Loucy (cell line): Measurements from ENCODE around the gene MEIS1.

Source experiments
- EZH2phosphoT487 ChIP-seq: fragments of 200-600 bp; IDR thresholded peaks from 2 replicates; pipeline ENCODE4 v1.6.1; 2018; ENCODE audit warnings: antibody characterized with exemption, mild to moderate bottlenecking, moderate library complexity, borderline replicate concordance
- TF ChIP-seq, protein P1 (sequence below): fragments of 200-600 bp; sonication (generic); conservative IDR thresholded peaks from 2 replicates; pipeline ENCODE4 v1.5.1; 2014; ENCODE audit warnings: mild to moderate bottlenecking, antibody characterized with exemption, low read length

GRCh38 chr2:66601624-66602023, 166.7 kb downstream of the MEIS1 start:
- TF ChIP-seq, protein P1, sequence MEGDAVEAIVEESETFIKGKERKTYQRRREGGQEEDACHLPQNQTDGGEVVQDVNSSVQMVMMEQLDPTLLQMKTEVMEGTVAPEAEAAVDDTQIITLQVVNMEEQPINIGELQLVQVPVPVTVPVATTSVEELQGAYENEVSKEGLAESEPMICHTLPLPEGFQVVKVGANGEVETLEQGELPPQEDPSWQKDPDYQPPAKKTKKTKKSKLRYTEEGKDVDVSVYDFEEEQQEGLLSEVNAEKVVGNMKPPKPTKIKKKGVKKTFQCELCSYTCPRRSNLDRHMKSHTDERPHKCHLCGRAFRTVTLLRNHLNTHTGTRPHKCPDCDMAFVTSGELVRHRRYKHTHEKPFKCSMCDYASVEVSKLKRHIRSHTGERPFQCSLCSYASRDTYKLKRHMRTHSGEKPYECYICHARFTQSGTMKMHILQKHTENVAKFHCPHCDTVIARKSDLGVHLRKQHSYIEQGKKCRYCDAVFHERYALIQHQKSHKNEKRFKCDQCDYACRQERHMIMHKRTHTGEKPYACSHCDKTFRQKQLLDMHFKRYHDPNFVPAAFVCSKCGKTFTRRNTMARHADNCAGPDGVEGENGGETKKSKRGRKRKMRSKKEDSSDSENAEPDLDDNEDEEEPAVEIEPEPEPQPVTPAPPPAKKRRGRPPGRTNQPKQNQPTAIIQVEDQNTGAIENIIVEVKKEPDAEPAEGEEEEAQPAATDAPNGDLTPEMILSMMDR: no peak
- TF ChIP-seq EZH2phosphoT487: no peak
